Occipital lobe (tissue), 2 donors: ENCODE results near the gene CLSTN2. TPM values are rescaled to one million over a fixed set of nuclear protein-coding genes. Genes with fewer than 3 reads are reported as not detected.

Experiments
- small RNA-seq: library from RNA; depleted of rRNA; stranded (forward); fragments of <200 nt; gene quantifications from one replicate; pipeline ENCODE3, GENCODE V24; 2014
- total RNA-seq: library from RNA; depleted of rRNA; stranded (reverse); fragments of >200 nt; gene quantifications from one replicate; pipeline ENCODE4 v1.2.3, GENCODE V29; 2014

CLSTN2 gene
- total RNA-seq, 1 donor from 2014 or later: 10.3 TPM

Small RNA genes lying within 50 kb of the gene (small RNA-seq; reads per million reads assigned to genes)
- not detected for gene AC048346.1
